Panc1 (cell line): ENCODE results near the gene HLA-A. TPM values are rescaled to one million over a fixed set of nuclear protein-coding genes. Genes with fewer than 3 reads are reported as not detected.
"Not testable (repeated sequence)": the region's sequence is repeated elsewhere in the genome, so short reads cannot be mapped to it uniquely, and the experiment has no call there.

Experiments used
- ATAC-seq: fragments of 200-7000 bp; cut with Tn5 transposase; 2 replicates; pipeline ENCODE4 v1.9.1; 2020; ENCODE audit warnings: mild to moderate bottlenecking, moderate library complexity
- BruUV-seq: library from RNA; stranded (reverse); fragments of 400-500 nt; replicated peaks from 2 replicates; lab custom pipeline; 2021; lab: Mats Ljungman, UMichigan
- CTCF ChIA-PET: fragments of 300-600 bp; sonication (Branson Sonifier 250); formaldehyde crosslinking; loops from one replicate; lab custom pipeline; 2022; ENCODE audit warnings: antibody characterized with exemption; lab: Charles Lee
- POLR2A ChIA-PET: fragments of 300-600 bp; sonication (Branson Sonifier 250); formaldehyde crosslinking; loops from one replicate; lab custom pipeline; 2022; ENCODE audit warnings: antibody characterized with exemption; lab: Charles Lee
- DNase-seq: peaks from one replicate; pipeline ENCODE4 v3.0.0-alpha.2; 2010; ENCODE audit warnings: low read depth, low spot score
- H3K27ac ChIP-seq: 2 replicates; pipeline ENCODE4 v1.5.1; 2011; ENCODE audit warnings: mild to moderate bottlenecking, low read length, inconsistent platforms
- H3K27me3 ChIP-seq: fragments of 200-500 bp; sonication (Bioruptor generic); 2 replicates; pipeline ENCODE4 v1.6.0; 2014; ENCODE audit warnings: low read length, inconsistent platforms; ENCODE audit not compliant: control insufficient read depth, insufficient read depth
- H3K36me3 ChIP-seq: fragments of 200-500 bp; sonication (Bioruptor generic); 2 replicates; pipeline ENCODE4 v1.5.1; 2014; ENCODE audit warnings: inconsistent platforms, mild to moderate bottlenecking, low read length, moderate library complexity; ENCODE audit not compliant: control insufficient read depth, insufficient read depth
- H3K4me1 ChIP-seq: 2 replicates; pipeline ENCODE4 v1.5.1; 2011; ENCODE audit warnings: inconsistent platforms, mild to moderate bottlenecking, low read length, moderate library complexity; ENCODE audit not compliant: control insufficient read depth, insufficient read depth
- H3K4me3 ChIP-seq, 2 experiments: 2 replicates each; pipeline ENCODE4 v1.5.1; 2011 to 2012; ENCODE audit warnings: low read depth in 2 of 2, low read length in 2 of 2, mild to moderate bottlenecking in 2 of 2, inconsistent platforms in 1 of 2, moderate library complexity in 1 of 2
- H3K9me3 ChIP-seq: fragments of 200-500 bp; sonication (Bioruptor generic); 2 replicates; pipeline ENCODE4 v1.5.1; 2014; ENCODE audit warnings: low read depth, mild to moderate bottlenecking, inconsistent platforms, low read length, moderate library complexity; ENCODE audit not compliant: control insufficient read depth, insufficient read depth
- POLR2AphosphoS5 ChIP-seq: IDR thresholded peaks from 2 replicates; pipeline ENCODE4 v1.6.1; 2012; ENCODE audit warnings: mild to moderate bottlenecking, low read depth, low read length, moderate library complexity
- SIN3A ChIP-seq: IDR thresholded peaks from 2 replicates; pipeline ENCODE4 v1.6.1; 2012; ENCODE audit warnings: low read depth, mild to moderate bottlenecking, low read length, moderate library complexity, borderline replicate concordance; ENCODE audit not compliant: insufficient read depth
- TCF7L2 ChIP-seq: IDR thresholded peaks from 2 replicates; pipeline ENCODE4 v1.6.1; 2011; ENCODE audit warnings: mild to moderate bottlenecking, low read depth, low read length, inconsistent platforms
- in situ Hi-C: cut with HindIII; loops from 2 replicates; pipeline ENCODE4 v1.10.0; 2016; ENCODE audit warnings: low sequenced_read_pairs, low pct_unique_long_range_greater_than_20kb
- intact Hi-C: fragments of 100-400 bp; cut with micrococcal nuclease; formaldehyde crosslinking; loops from one replicate; pipeline ENCODE4 v1.10.0; 2022; ENCODE audit not compliant: unreplicated experiment
- total RNA-seq: library from RNA; stranded (reverse); gene quantifications from one replicate; pipeline ENCODE4 v1.2.1, GENCODE V29; 2021; ENCODE audit not compliant: unreplicated experiment
- TF ChIP-seq, protein P1 (sequence below), 2 experiments: IDR thresholded peaks; 2 replicates each; pipeline ENCODE4 v1.6.1; 2011 to 2012; ENCODE audit warnings: low read depth in 2 of 2, control low read depth in 1 of 2, low read length in 1 of 2, mild to moderate bottlenecking in 1 of 2, moderate library complexity in 1 of 2; ENCODE audit not compliant: insufficient read depth in 1 of 2
- TF ChIP-seq, protein P2 (sequence below): fragments of 450-650 bp; IDR thresholded peaks from 2 replicates; pipeline ENCODE4 v1.5.1; 2017; ENCODE audit warnings: mild to moderate bottlenecking

HLA-A gene
- total RNA-seq, 1 experiment from 2014 or later: 397 TPM

- no peak for ATAC-seq
- Histone ChIP-seq H3K36me3 (no peaks in the 10 kb centered on the region), H3K27ac (peak overlapping the region; percentile 87), H3K27me3 (no peaks in the 10 kb centered on the region), H3K4me1 (peaks cover 15% of the 10 kb centered on the region), H3K9me3 (no peaks in the 10 kb centered on the region), H3K4me3 (peak overlapping the region; percentile 51 to 69)
- TF ChIP-seq, protein P1, sequence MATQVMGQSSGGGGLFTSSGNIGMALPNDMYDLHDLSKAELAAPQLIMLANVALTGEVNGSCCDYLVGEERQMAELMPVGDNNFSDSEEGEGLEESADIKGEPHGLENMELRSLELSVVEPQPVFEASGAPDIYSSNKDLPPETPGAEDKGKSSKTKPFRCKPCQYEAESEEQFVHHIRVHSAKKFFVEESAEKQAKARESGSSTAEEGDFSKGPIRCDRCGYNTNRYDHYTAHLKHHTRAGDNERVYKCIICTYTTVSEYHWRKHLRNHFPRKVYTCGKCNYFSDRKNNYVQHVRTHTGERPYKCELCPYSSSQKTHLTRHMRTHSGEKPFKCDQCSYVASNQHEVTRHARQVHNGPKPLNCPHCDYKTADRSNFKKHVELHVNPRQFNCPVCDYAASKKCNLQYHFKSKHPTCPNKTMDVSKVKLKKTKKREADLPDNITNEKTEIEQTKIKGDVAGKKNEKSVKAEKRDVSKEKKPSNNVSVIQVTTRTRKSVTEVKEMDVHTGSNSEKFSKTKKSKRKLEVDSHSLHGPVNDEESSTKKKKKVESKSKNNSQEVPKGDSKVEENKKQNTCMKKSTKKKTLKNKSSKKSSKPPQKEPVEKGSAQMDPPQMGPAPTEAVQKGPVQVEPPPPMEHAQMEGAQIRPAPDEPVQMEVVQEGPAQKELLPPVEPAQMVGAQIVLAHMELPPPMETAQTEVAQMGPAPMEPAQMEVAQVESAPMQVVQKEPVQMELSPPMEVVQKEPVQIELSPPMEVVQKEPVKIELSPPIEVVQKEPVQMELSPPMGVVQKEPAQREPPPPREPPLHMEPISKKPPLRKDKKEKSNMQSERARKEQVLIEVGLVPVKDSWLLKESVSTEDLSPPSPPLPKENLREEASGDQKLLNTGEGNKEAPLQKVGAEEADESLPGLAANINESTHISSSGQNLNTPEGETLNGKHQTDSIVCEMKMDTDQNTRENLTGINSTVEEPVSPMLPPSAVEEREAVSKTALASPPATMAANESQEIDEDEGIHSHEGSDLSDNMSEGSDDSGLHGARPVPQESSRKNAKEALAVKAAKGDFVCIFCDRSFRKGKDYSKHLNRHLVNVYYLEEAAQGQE (IDR thresholded peaks at IDR 0.05; ENCODE audit: insufficient read depth in 1 of 2, low read depth in 2 of 2, low read length in 1 of 2): no peak
- TF ChIP-seq SIN3A (no peak; the same call in 1 of the 2 replicates), POLR2AphosphoS5 (no peak), TCF7L2 (no peak)
- TF ChIP-seq, protein P2, sequence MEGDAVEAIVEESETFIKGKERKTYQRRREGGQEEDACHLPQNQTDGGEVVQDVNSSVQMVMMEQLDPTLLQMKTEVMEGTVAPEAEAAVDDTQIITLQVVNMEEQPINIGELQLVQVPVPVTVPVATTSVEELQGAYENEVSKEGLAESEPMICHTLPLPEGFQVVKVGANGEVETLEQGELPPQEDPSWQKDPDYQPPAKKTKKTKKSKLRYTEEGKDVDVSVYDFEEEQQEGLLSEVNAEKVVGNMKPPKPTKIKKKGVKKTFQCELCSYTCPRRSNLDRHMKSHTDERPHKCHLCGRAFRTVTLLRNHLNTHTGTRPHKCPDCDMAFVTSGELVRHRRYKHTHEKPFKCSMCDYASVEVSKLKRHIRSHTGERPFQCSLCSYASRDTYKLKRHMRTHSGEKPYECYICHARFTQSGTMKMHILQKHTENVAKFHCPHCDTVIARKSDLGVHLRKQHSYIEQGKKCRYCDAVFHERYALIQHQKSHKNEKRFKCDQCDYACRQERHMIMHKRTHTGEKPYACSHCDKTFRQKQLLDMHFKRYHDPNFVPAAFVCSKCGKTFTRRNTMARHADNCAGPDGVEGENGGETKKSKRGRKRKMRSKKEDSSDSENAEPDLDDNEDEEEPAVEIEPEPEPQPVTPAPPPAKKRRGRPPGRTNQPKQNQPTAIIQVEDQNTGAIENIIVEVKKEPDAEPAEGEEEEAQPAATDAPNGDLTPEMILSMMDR: no peak
- intact Hi-C loops: no loop called here
- ChIA-PET CTCF (no interaction called here), POLR2A (no interaction called here)
- DNase-seq: no peak
- in situ Hi-C loops: no loop called here
- BruUV-seq: no TSS peak
These were observed 15.1 kb upstream of the HLA-A start for GRCh38 chr6:29927275-29927569.

DNA sequence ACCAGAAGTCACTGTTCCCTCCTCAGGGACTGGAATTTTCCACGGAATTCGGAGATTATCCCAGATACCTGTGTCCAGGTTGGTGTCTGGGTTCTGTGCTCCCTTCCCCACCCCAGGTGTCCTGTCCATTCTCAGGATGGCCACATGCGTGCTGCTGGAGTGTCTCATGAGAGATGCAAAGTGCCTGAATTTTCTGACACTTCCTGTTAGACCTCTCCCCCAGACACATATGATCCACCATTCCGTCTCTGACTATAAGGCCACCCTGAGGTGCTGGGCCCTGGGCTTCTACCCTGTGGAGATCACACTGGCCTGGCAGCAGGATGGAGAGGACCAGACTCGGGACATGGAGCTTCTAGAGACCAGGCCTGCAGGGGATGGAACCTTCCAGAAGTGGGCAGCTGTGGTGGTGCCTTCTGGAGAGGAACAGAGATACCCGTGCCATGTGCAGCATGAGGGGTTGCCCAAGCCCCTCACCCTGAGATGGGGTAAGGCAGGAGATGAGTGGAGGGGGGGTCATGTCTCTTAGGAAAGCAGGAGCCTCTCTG lies 14.4 kb upstream of the HLA-A start:
- intact Hi-C loops (no loop called here), in situ Hi-C loops (no loop called here)
- DNase-seq: no peak
- Histone ChIP-seq H3K9me3 (no peaks in the 10 kb centered on the region), H3K36me3 (no peaks in the 10 kb centered on the region), H3K4me1 (peaks cover 15% of the 10 kb centered on the region), H3K27me3 (no peaks in the 10 kb centered on the region), H3K4me3 (no peak overlapping the region), H3K27ac (no peak overlapping the region)
- CTCF ChIA-PET: no interaction called here
- no TSS peak for BruUV-seq
- POLR2A ChIA-PET: no interaction called here
- TF ChIP-seq POLR2AphosphoS5 (no peak), SIN3A (no peak)
- no peak for ATAC-seq

DNA sequence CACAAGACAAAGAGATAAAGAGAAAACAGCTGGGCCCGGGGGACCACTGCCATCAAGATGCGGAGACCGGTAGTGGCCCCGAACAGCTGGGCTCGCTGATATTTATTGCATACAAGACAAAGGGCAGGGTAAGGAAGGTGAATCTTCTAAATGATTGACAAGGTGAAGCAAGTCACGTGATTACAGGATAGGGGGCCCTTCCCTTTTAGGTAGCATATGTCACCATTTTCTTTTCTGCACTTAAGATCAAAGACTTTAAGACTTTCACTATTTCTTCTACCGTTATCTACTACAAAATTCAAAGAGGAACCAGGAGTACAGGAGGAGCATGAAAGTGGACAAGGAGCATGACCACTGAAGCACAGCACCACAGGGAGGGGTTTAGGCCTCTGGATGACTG lies 12.3 kb upstream of the HLA-A start:
- peaks cover 11% of the 10 kb centered on the region for H3K4me1 ChIP-seq
- in situ Hi-C loops, BruUV-seq, DNase-seq, POLR2A ChIA-PET, CTCF ChIA-PET, intact Hi-C loops, H3K27ac ChIP-seq, ATAC-seq, H3K9me3 ChIP-seq, H3K27me3 ChIP-seq, H3K4me3 ChIP-seq, H3K36me3 ChIP-seq: not testable (repeated sequence)
